Neural crest cell (in vitro differentiated cells): ENCODE results near the gene ISG20. TPM values are rescaled to one million over a fixed set of nuclear protein-coding genes. Genes with fewer than 3 reads are reported as not detected.

Experiments used
- DNase-seq: peaks from one replicate; pipeline ENCODE4 v3.0.0; 2021; ENCODE audit warnings: low read depth, mixed read lengths, low spot score
- H3K27ac Mint-ChIP-seq: one replicate; pipeline ENCODE4 v1.8.0; 2021; ENCODE audit warnings: mild to moderate bottlenecking, mixed read lengths; ENCODE audit not compliant: unreplicated experiment
- H3K27me3 Mint-ChIP-seq: 2 replicates; pipeline ENCODE4 v1.8.0; 2021; ENCODE audit warnings: low read depth, mild to moderate bottlenecking, mixed read lengths
- H3K36me3 Mint-ChIP-seq: 2 replicates; pipeline ENCODE4 v1.8.0; 2021; ENCODE audit warnings: low read depth, mild to moderate bottlenecking, mixed read lengths
- H3K4me1 Mint-ChIP-seq: 2 replicates; pipeline ENCODE4 v1.8.0; 2021; ENCODE audit warnings: mixed read lengths
- H3K4me3 Mint-ChIP-seq: one replicate; pipeline ENCODE4 v1.8.0; 2021; ENCODE audit warnings: mild to moderate bottlenecking, mixed read lengths
- H3K9me3 Mint-ChIP-seq: 2 replicates; pipeline ENCODE4 v1.8.0; 2021; ENCODE audit warnings: mixed read lengths
- CTCF ChIP-seq: fragments of 200-600 bp; sonication (generic); conservative IDR thresholded peaks from 2 replicates; pipeline ENCODE4 v1.5.0; 2021; ENCODE audit warnings: antibody characterized with exemption, mild to moderate bottlenecking
- total RNA-seq: library from RNA; stranded (reverse); gene quantifications from 2 replicates; pipeline ENCODE4 v1.2.1, GENCODE V29; 2021

Gene ISG20
- total RNA-seq, 1 donor from 2014 or later, result 1.5 TPM

DNA sequence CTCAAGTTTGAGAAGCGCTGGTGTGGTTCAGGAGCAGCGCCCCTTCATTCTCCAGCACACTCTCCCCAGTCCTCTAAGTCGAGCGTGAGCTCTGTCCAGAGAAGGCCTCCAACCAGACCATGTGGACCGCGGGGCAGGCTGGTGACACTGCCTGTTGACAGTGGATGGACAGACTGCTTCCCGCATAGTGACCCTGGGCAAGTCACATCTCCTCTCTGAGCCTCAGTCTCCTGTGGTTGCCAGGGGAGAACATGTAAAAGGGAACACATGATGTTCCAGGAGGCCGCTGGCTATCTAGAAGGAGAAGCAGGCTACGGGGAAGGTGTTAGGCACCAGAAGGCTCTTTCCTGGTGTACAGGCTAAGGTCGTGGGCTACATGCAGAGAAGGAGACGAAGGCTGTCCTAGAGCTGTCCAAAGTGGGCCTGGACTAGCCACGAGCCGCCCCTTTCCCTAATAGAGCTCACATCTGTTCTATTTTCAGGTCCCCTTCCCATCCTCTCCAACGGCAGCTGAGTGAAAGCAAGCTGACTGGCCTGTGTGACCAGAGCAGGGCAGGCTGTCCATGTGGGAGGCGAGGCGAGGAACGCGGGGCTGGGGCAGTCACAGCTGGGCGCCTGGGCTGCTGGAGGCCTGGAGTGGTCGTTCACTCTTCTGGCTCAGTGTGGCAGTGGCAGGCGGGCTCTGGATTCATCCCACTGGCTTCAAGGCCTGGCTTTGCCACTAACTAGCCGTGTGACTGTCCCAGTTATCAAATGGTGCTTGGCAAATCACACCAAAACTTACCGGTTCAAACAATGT is 11.1 kb downstream of the ISG20 start:
- Mint-ChIP-seq H3K9me3 (no peaks in the 10 kb centered on the region), H3K4me1 (peaks cover 23% of the 10 kb centered on the region), H3K27ac (peak overlapping the region; percentile 89), H3K27me3 (no peaks in the 10 kb centered on the region), H3K4me3 (no peak overlapping the region), H3K36me3 (no peaks in the 10 kb centered on the region)
- no peak for TF ChIP-seq CTCF
- DNase-seq, result no peak

GRCh38 chr15:88650556-88650955 is 11.7 kb downstream of the ISG20 start:
- Mint-ChIP-seq H3K9me3 (no peaks in the 10 kb centered on the region), H3K27ac (no peak overlapping the region), H3K36me3 (no peaks in the 10 kb centered on the region), H3K4me1 (peaks cover 23% of the 10 kb centered on the region), H3K4me3 (no peak overlapping the region), H3K27me3 (no peaks in the 10 kb centered on the region)
- no peak for DNase-seq
- no peak for TF ChIP-seq CTCF

DNA sequence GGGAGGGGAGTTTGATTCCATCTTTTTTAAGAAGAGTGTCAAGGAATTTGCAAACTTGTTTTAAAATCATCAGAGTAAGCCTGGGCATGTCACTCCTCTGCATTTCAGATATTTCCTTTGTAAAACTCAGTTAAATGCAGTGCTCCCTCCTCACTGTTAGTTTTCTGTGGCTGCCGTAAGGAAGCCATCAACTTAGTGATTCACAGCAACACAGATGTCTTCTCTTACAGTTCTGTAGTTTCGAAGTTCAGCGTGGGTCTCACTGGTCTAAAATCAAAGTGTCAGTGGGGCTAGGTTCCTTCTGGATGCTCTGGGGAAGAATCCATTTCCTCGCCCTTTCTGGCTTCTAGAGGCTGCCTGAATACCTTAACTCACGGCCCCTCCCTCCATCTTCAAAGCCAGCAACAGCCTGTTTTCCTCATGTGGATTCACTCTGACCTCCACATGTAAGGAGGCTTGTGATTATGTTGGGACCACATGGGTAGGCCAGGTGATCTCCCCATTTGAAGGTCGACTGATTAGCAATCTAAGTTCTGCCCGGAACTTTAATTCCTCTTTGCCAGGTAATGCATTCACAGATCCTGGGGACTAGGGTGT is 12.4 kb downstream of the ISG20 start:
- no peaks in the 10 kb centered on the region for H3K27me3 Mint-ChIP-seq
- H3K4me1 Mint-ChIP-seq, result peaks cover 23% of the 10 kb centered on the region
- no peak overlapping the region for H3K27ac Mint-ChIP-seq
- DNase-seq, result no peak
- H3K36me3 Mint-ChIP-seq, result no peaks in the 10 kb centered on the region
- H3K9me3 Mint-ChIP-seq, result no peaks in the 10 kb centered on the region
- H3K4me3 Mint-ChIP-seq, result no peak overlapping the region
- TF ChIP-seq CTCF, result no peak

DNA sequence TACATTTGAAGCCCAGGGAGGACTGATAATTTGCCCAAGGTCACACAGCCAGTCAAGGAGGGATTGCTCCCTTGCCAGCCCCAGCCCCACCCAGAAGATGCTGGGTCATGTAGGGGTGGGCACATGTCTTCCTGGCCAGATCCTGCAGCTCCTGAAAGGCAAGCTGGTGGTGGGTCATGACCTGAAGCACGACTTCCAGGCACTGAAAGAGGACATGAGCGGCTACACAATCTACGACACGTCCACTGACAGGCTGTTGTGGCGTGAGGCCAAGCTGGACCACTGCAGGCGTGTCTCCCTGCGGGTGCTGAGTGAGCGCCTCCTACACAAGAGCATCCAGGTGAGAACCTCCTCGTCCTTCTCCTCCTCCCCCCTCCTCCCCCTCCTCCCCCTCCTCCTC is 13.2 kb downstream of the ISG20 start:
- Mint-ChIP-seq H3K27ac (no peak overlapping the region), H3K4me3 (no peak overlapping the region), H3K36me3 (no peaks in the 10 kb centered on the region), H3K27me3 (no peaks in the 10 kb centered on the region), H3K4me1 (peaks cover 23% of the 10 kb centered on the region), H3K9me3 (no peaks in the 10 kb centered on the region)
- no peak for TF ChIP-seq CTCF
- no peak for DNase-seq

DNA sequence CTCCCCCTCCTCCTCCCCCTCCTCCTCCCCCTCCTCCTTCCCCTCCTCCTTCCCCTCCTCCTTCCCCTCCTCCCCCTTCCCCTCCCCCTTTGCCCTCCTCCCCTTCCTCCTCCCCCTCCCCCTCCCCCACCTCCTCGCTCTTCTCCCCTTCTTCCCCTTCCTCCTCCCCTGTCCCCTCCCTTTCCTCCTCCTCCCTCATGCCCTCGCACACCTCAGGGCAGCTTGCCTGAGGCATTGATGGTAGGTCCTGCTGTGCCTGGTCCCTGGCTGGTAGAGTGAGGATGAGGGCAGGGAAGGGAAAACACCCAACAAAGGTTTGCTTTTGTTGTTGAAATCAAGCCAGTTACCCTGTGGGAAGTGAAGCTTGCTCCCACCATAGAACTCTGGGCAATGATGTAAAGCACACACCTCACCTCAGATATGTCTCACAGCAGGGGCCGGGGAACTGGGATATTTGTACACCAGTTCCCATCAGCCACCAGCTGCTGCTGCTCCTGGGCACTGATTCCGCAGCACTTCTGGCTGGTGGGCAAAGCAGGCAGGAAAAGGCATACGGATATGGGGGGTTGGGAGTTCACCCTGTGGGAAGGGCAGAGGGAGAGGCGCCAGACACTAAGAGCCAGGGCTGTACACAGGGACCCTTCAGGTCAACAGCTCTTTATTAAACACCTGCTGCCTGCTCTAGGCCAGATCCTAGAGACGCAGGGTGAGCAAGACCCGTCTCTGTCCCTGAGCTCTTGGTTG is 13.8 kb downstream of the ISG20 start:
- no peak for DNase-seq
- peaks cover 18% of the 10 kb centered on the region for H3K4me1 Mint-ChIP-seq
- no peak overlapping the region for H3K4me3 Mint-ChIP-seq
- H3K36me3 Mint-ChIP-seq, result no peaks in the 10 kb centered on the region
- TF ChIP-seq CTCF, result no peak
- peak overlapping the region; percentile 62 for H3K27ac Mint-ChIP-seq
- H3K9me3 Mint-ChIP-seq, result no peaks in the 10 kb centered on the region
- H3K27me3 Mint-ChIP-seq, result peaks cover 2% of the 10 kb centered on the region
